GM12878 (cell line): ENCODE measurements around the gene BMAL1. TPM values are rescaled to one million over a fixed set of nuclear protein-coding genes. Genes with fewer than 3 reads are reported as not detected.

ENCODE experiments used
- ATAC-seq: fragments of 200-7000 bp; cut with Tn5 transposase; 3 replicates; pipeline ENCODE4 v1.9.1; 2020; ENCODE audit warnings: mild to moderate bottlenecking, moderate library complexity
- BruUV-seq: library from RNA; stranded (reverse); fragments of 400-500 nt; replicated peaks from 2 replicates; lab custom pipeline; 2021; lab: Mats Ljungman, UMichigan
- CTCF ChIA-PET: fragments of 300-600 bp; sonication (Branson Sonifier 250); formaldehyde crosslinking; extraction: SDS; loops from one replicate; lab custom pipeline; 2021; ENCODE audit warnings: inconsistent platforms; lab: Yijun Ruan, JAX
- POLR2A ChIA-PET: fragments of 350-600 bp; formaldehyde crosslinking; extraction: SDS; loops from one replicate; lab custom pipeline; 2021; ENCODE audit warnings: inconsistent platforms; lab: Charles Lee
- RAD21 ChIA-PET: fragments of 300-600 bp; sonication (Branson Sonifier 250); formaldehyde crosslinking; loops from one replicate; lab custom pipeline; 2023; ENCODE audit warnings: antibody characterized with exemption; ENCODE audit not compliant: unreplicated experiment; lab: Charles Lee
- SMC1A ChIA-PET: fragments of 300-600 bp; sonication (Branson Sonifier 250); formaldehyde crosslinking; loops from one replicate; lab custom pipeline; 2023; ENCODE audit not compliant: unreplicated experiment, uncharacterized antibody; lab: Charles Lee
- DNase-seq: peaks from one replicate; pipeline ENCODE4 v3.0.0-alpha.2; 2011; ENCODE audit warnings: low read depth, low spot score
- FAIRE-seq: peaks from 3 replicates; lab custom pipeline; 2011; peaks lifted over from hg19 to GRCh38; lab: Jason Lieb, UNC
- H2AFZ ChIP-seq: 2 replicates; pipeline ENCODE4 v1.6.0; 2011; ENCODE audit warnings: low read depth, low read length, control low read depth; ENCODE audit not compliant: control insufficient read depth
- H3K27ac ChIP-seq: 2 replicates; pipeline ENCODE4 v1.5.1; 2011; ENCODE audit warnings: control low read depth; ENCODE audit not compliant: control insufficient read depth, insufficient read depth
- H3K27me3 ChIP-seq, 2 experiments: replicated peaks in 1 of 2; 2 replicates each; pipeline versions ENCODE4 v1.6.0 to v1.6.1; 2011; ENCODE audit warnings: low read length in 1 of 2; ENCODE audit not compliant: control insufficient read depth in 2 of 2, insufficient read depth in 2 of 2
- H3K36me3 ChIP-seq, 2 experiments: 2 replicates each; pipeline ENCODE4 v1.5.1; 2011; ENCODE audit warnings: low read length in 1 of 2; ENCODE audit not compliant: control insufficient read depth in 2 of 2, insufficient read depth in 2 of 2
- H3K4me1 ChIP-seq: 2 replicates; pipeline ENCODE4 v1.6.1; 2011; ENCODE audit warnings: mild to moderate bottlenecking, low read length, moderate library complexity, mixed read lengths; ENCODE audit not compliant: control insufficient read depth, insufficient read depth
- H3K4me2 ChIP-seq: 2 replicates; pipeline ENCODE4 v1.6.0; 2011; ENCODE audit warnings: control low read depth; ENCODE audit not compliant: control insufficient read depth, insufficient read depth
- H3K4me3 ChIP-seq: fragments of 200-600 bp; sonication (generic); 2 replicates; pipeline ENCODE4 v1.5.1; 2016
- H3K79me2 ChIP-seq: 2 replicates; pipeline ENCODE4 v1.6.0; 2011; ENCODE audit warnings: low read length; ENCODE audit not compliant: control insufficient read depth, insufficient read depth
- H3K9ac ChIP-seq: 2 replicates; pipeline ENCODE4 v1.8.0; 2011; ENCODE audit warnings: low read length, control low read depth, mixed read lengths; ENCODE audit not compliant: control insufficient read depth, insufficient read depth
- H3K9me3 ChIP-seq: replicated peaks from 3 replicates; pipeline ENCODE4 v1.5.1; 2011; ENCODE audit warnings: mild to moderate bottlenecking, low read length; ENCODE audit not compliant: control insufficient read depth, insufficient read depth
- H4K20me1 ChIP-seq: 2 replicates; pipeline ENCODE4 v1.6.0; 2011; ENCODE audit not compliant: control insufficient read depth, insufficient read depth
- CBX3 ChIP-seq: fragments of 200-600 bp; sonication (generic); IDR thresholded peaks from 2 replicates; pipeline ENCODE4 v1.6.1; 2016; ENCODE audit warnings: low read depth, borderline replicate concordance
- FOXK2 ChIP-seq: fragments of 450-650 bp; IDR thresholded peaks from 2 replicates; pipeline ENCODE4 v1.6.1; 2017; ENCODE audit warnings: mild to moderate bottlenecking, moderate library complexity
- HCFC1 ChIP-seq: fragments of 150-350 bp; IDR thresholded peaks from 2 replicates; pipeline ENCODE4 v1.6.1; 2014; ENCODE audit warnings: low read length
- LARP7 ChIP-seq: fragments of 450-650 bp; IDR thresholded peaks from 2 replicates; pipeline ENCODE4 v1.6.1; 2017; ENCODE audit warnings: mild to moderate bottlenecking
- MTA2 ChIP-seq: fragments of 450-650 bp; IDR thresholded peaks from 2 replicates; pipeline ENCODE4 v1.6.1; 2016; ENCODE audit warnings: low read depth, mild to moderate bottlenecking, moderate library complexity
- MXI1 ChIP-seq: fragments of 150-350 bp; IDR thresholded peaks from 2 replicates; pipeline ENCODE4 v1.6.1; 2011; ENCODE audit warnings: low read depth, mild to moderate bottlenecking, inconsistent platforms, low read length, improper control_type of control experiment
- MYC ChIP-seq: IDR thresholded peaks from 2 replicates; pipeline ENCODE4 v1.6.1; 2011; ENCODE audit warnings: mild to moderate bottlenecking, low read length, moderate library complexity, inconsistent platforms; ENCODE audit not compliant: insufficient read depth, insufficient replicate concordance, insufficient read length, severe bottlenecking
- NBN ChIP-seq: fragments of 450-650 bp; IDR thresholded peaks from 2 replicates; pipeline ENCODE4 v1.6.1; 2016
- NR2F1 ChIP-seq: fragments of 450-650 bp; conservative IDR thresholded peaks from 2 replicates; pipeline ENCODE4 v1.6.1; 2017; ENCODE audit warnings: mild to moderate bottlenecking
- POLR2AphosphoS5 ChIP-seq: IDR thresholded peaks from 2 replicates; pipeline ENCODE4 v1.6.1; 2011; ENCODE audit warnings: mild to moderate bottlenecking, low read length, inconsistent platforms
- PRDM15 ChIP-seq: fragments of 450-650 bp; formaldehyde crosslinking; IDR thresholded peaks from 2 replicates; pipeline ENCODE4 v1.4.0; 2020; ENCODE audit warnings: mild to moderate bottlenecking, moderate library complexity
- SMC3 ChIP-seq: IDR thresholded peaks from 2 replicates; pipeline ENCODE4 v1.6.1; 2011; ENCODE audit warnings: low read length, improper control_type of control experiment, borderline replicate concordance
- SUPT20H ChIP-seq: IDR thresholded peaks from 2 replicates; pipeline ENCODE4 v1.6.1; 2011; ENCODE audit warnings: low read depth, mild to moderate bottlenecking, low read length, moderate library complexity, borderline replicate concordance; ENCODE audit not compliant: control insufficient read depth
- TAF1 ChIP-seq: IDR thresholded peaks from 2 replicates; pipeline ENCODE4 v1.6.1; 2011; ENCODE audit warnings: mild to moderate bottlenecking, low read depth, low read length, borderline replicate concordance
- TCF3 ChIP-seq: IDR thresholded peaks from 2 replicates; pipeline ENCODE4 v1.6.1; 2012; ENCODE audit warnings: low read depth, mild to moderate bottlenecking, low read length, borderline replicate concordance; ENCODE audit not compliant: insufficient read depth
- YY1 ChIP-seq: IDR thresholded peaks from 2 replicates; pipeline ENCODE4 v1.6.1; 2011; ENCODE audit warnings: low read depth, mild to moderate bottlenecking, low read length
- WGBS: methylation state at CpG from one replicate; pipeline ENCODE4 v1.1.6; 2016; ENCODE audit warnings: low lambda C conversion rate; ENCODE audit not compliant: insufficient replicate concordance, insufficient coverage; ENCODE audit errors: missing lambda C conversion rate; 5-methylcytosine and 5-hydroxymethylcytosine counted together
- in situ Hi-C: fragments of 300-500 bp; cut with MboI; formaldehyde crosslinking; loops from 9 replicates; pipeline ENCODE4 v1.14.3; 2018; ENCODE audit warnings: mixed read lengths
- intact Hi-C: fragments of 100-400 bp; cut with micrococcal nuclease; formaldehyde crosslinking; loops from one replicate; pipeline ENCODE4 v1.14.2; 2022; ENCODE audit not compliant: unreplicated experiment
- polyA plus RNA-seq, 11 experiments: library from polyadenylated mRNA; depleted of rRNA in 4 of 11; unstranded in 6 of 11; stranded (reverse) in 5 of 11; fragments of >200 nt; fragmentation: Nextera tagmentation in 4 of 11; fragmentation: Illumina TruSeq in 1 of 11; extraction: Ambion mirVana in 4 of 11; extraction: Trizol in 1 of 11; gene quantifications; 1 replicate in 1 of 11; 2 replicates in 10 of 11; pipeline versions ENCODE4 v1.2.1 to v1.2.3, GENCODE V29; 2011 to 2016; ENCODE audit warnings: inconsistent platforms in 2 of 11, missing spikeins in 2 of 11, low read depth in 1 of 11
- total RNA-seq, 4 experiments: library from RNA; depleted of rRNA in 3 of 4; stranded (reverse); fragments of >200 nt in 3 of 4; fragmentation: Illumina TruSeq in 1 of 4; extraction: Trizol in 1 of 4; gene quantifications; 2 replicates each; pipeline versions ENCODE4 v1.2.1 to v1.2.3, GENCODE V29; 2013 to 2021

BMAL1 gene
- total and polyA plus RNA-seq, 10 of the 15 experiments (the other 5 are each of a cell fraction or from before 2014, with no cell fraction given), result 3.5 to 40.6 (median 13.6) TPM

- no peaks in the 10 kb centered on the region; the same call in 1 of the 2 replicates for H3K79me2 ChIP-seq
- no peaks in the 10 kb centered on the region; the same call in 1 of the 2 replicates for H3K4me1 ChIP-seq
- H2AFZ ChIP-seq, result no peak overlapping the region
- no peak overlapping the region for H3K9ac ChIP-seq
- ChIA-PET RAD21 (no interaction called here), CTCF (interaction anchor here (1.0 kb wide), 1 partner anchor 44 kb away, joined by 4 read pairs; no protein-coding TSS in a partner anchor), SMC1A (interaction anchor here (0.6 to 1.3 kb wide), 2 partner anchors 11 to 16 kb away, joined by 3 read pairs; no protein-coding TSS in a partner anchor)
- FAIRE-seq (no peak), DNase-seq (no peak), ATAC-seq (no peak)
- H3K27ac ChIP-seq, result no peak overlapping the region
- 79% methylated on average over 3 of the region's 3 CpGs for WGBS
- BruUV-seq, result no TSS peak
- in situ Hi-C loops, result no loop called here
- peaks cover 3% of the 10 kb centered on the region for H3K9me3 ChIP-seq
- H3K27me3 ChIP-seq, result no peaks in the 10 kb centered on the region
- TF ChIP-seq NR2F1 (no peak), LARP7 (no peak), MXI1 (no peak), TCF3 (no peak), YY1 (no peak), POLR2AphosphoS5 (no peak), SUPT20H (no peak), FOXK2 (no peak), PRDM15 (CRISPR knock-in tag) (no peak), CBX3 (no peak), SMC3 (no peak), TAF1 (no peak), HCFC1 (no peak), MTA2 (no peak), MYC (no peak), NBN (no peak)
- TF ChIP-seq, all 136 proteins: peak for 0
- H3K36me3 ChIP-seq, result no peaks in the 10 kb centered on the region
- H3K4me2 ChIP-seq, result no peak overlapping the region
- intact Hi-C loops, result no loop called here
- no peak overlapping the region for H3K4me3 ChIP-seq
- no peaks in the 10 kb centered on the region for H4K20me1 ChIP-seq
- POLR2A ChIA-PET, result no interaction called here
Measured at GRCh38 chr11:13429836-13430235, 152.2 kb downstream of the BMAL1 start.
